Measurements from ENCODE around the gene INSYN1.

Gene INSYN1

GRCh38 chr15:73765778-73766177, 12.6 kb upstream of the INSYN1 start:
- POLR2A ChIA-PET = no interaction called here

GRCh38 chr15:73763931-73764330, 10.8 kb upstream of the INSYN1 start:
- POLR2A ChIA-PET = no interaction called here
- CTCF ChIA-PET = no interaction called here
- no peak for DNase-seq (ENCODE audit: low read depth, low spot score)
- no peak for TF ChIP-seq CTCF (IDR thresholded peaks at IDR 0.05; ENCODE audit: insufficient read depth, low read length, missing control alignments)
- H3K4me3 ChIP-seq (ENCODE audit: low read depth, low read length) = no peak overlapping the region

More at GRCh38 chr15:73765778-73766177, 12.6 kb upstream of the INSYN1 start:
- CTCF ChIA-PET = no interaction called here
- H3K4me3 ChIP-seq (ENCODE audit: low read depth, low read length) = no peak overlapping the region
- TF ChIP-seq CTCF (IDR thresholded peaks at IDR 0.05; ENCODE audit: insufficient read depth, low read length, missing control alignments) = no peak
- no peak for DNase-seq (ENCODE audit: low read depth, low spot score)

GRCh38 chr15:73760330-73761329, 7.5 kb upstream of the INSYN1 start:
- ChIA-PET CTCF (no interaction called here), POLR2A (no interaction called here)
- DNase-seq (ENCODE audit: low read depth, low spot score) = no peak
- no peak for TF ChIP-seq CTCF (IDR thresholded peaks at IDR 0.05; ENCODE audit: insufficient read depth, low read length, missing control alignments)
- no peak overlapping the region for H3K4me3 ChIP-seq (ENCODE audit: low read depth, low read length)

DNA sequence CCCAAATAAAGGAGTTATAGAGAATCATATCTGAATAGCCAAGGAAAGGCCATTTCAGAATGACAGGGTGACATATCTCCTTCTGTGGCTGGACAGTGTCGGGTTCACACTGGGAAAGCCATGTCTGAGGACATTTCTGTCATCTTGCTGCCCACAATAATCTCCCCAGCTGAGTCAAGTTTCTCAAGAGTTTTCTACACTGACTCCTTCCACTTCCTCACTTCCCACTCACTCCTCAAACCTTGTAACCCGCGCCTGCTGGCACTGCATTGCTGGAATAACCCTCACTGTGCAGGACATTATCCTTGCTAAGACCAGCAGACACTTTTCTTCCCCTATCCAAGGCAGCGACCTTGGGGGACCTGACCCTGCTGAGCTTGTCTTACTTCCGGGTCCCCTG, 5.3 kb upstream of the INSYN1 start:
- no peak for DNase-seq (ENCODE audit: low read depth, low spot score)
- no peak for TF ChIP-seq CTCF (IDR thresholded peaks at IDR 0.05; ENCODE audit: insufficient read depth, low read length, missing control alignments)
- CTCF ChIA-PET = no interaction called here
- H3K4me3 ChIP-seq (ENCODE audit: low read depth, low read length) = no peak overlapping the region
- POLR2A ChIA-PET = no interaction called here

DNA sequence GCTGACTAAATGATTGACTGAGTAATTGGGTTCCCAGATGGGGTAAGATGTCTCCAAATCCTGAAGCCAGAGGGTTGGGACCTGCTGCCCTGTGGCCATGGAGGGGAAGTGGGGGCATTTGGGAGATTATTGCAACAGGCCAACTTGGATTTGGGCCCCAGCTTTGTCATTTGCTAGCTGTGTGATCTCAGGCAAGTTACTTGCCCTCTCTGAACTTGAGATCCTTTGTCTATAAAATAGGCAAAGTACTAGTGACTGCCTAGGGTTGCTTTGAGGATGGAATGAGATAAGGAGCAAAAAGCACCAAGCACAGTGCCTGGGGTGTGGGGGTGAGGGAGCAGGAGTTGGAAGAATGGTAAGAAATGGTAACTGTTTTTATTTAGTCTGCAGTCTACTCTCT, 4.4 kb upstream of the INSYN1 start:
- POLR2A ChIA-PET = no interaction called here
- no peak for DNase-seq (ENCODE audit: low read depth, low spot score)
- TF ChIP-seq CTCF (IDR thresholded peaks at IDR 0.05; ENCODE audit: insufficient read depth, low read length, missing control alignments) = no peak
- H3K4me3 ChIP-seq (ENCODE audit: low read depth, low read length) = no peak overlapping the region
- CTCF ChIA-PET = interaction anchor here (0.6 to 1.5 kb wide), 3 partner anchors 108 to 140 kb away, joined by 3 to 5 read pairs (median 3); no protein-coding TSS in a partner anchor

DNA sequence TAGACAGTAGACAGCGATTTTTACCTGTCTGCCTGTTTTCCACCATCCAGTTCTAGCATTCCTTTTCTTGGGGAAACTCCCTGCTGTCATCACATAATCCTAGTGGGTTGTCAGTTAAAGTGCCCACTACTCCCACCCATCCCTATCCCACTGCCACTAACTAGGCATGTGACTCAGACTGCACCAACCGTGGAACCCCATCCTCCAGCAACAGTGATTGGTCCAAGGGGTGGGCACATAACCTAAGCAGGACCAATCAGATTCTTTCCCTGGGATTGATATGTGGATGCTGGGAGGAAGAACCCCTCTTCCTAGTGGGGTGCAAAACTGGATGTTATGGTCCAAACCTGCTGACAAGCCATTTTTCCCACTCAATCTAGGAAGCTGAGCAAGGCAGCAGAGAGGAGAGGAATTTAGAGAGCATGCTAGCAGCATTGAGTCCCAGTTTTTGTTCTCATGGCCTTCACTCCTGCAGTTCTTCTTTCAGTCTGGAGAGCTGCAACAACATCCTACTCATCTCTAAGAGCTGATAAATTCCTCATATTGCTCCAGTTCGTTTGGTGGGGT, 3.9 kb upstream of the INSYN1 start:
- DNase-seq (ENCODE audit: low read depth, low spot score) = no peak
- no peak overlapping the region for H3K4me3 ChIP-seq (ENCODE audit: low read depth, low read length)
- no peak for TF ChIP-seq CTCF (IDR thresholded peaks at IDR 0.05; ENCODE audit: insufficient read depth, low read length, missing control alignments)
- ChIA-PET CTCF (interaction anchor here (0.6 to 1.5 kb wide), 4 partner anchors 107 to 141 kb away, joined by 3 to 5 read pairs (median 3); no protein-coding TSS in a partner anchor), POLR2A (no interaction called here)
